Psoas muscle (tissue), 8 donors: ENCODE data around the gene CXCL8. TPM values are rescaled to one million over a fixed set of nuclear protein-coding genes. Genes with fewer than 3 reads are reported as not detected.

Source experiments
- ATAC-seq, 4 donors: fragments of 200-7000 bp; cut with Tn5 transposase; one replicate each; pipeline ENCODE4 v1.9.1; 2020; ENCODE audit warnings: moderate library complexity in 3 of 4, mild to moderate bottlenecking in 2 of 4
- DNase-seq, 2 donors: peaks; one replicate each; pipeline ENCODE4 v3.0.0-alpha.2; 2020
- H3K27ac ChIP-seq: fragments of 200-600 bp; one replicate; pipeline ENCODE4 v1.8.0; 2022
- H3K27me3 ChIP-seq, 3 donors: fragments of 200-600 bp in 1 of 3; one replicate each; pipeline versions ENCODE4 v1.6.1 to v1.8.0; 2013 to 2022; ENCODE audit warnings: low read length in 2 of 3, mild to moderate bottlenecking in 2 of 3, moderate library complexity in 1 of 3; ENCODE audit not compliant: insufficient read depth in 3 of 3
- H3K36me3 ChIP-seq, 2 donors: fragments of 200-600 bp in 1 of 2; one replicate each; pipeline versions ENCODE4 v1.6.1 to v1.8.0; 2013 to 2022; ENCODE audit warnings: low read depth in 1 of 2, mild to moderate bottlenecking in 1 of 2, moderate library complexity in 1 of 2; ENCODE audit not compliant: insufficient read depth in 1 of 2
- H3K4me1 ChIP-seq: fragments of 200-600 bp; one replicate; pipeline ENCODE4 v1.8.0; 2022
- H3K4me3 ChIP-seq: fragments of 200-600 bp; one replicate; pipeline ENCODE4 v1.8.0; 2022; ENCODE audit warnings: mild to moderate bottlenecking
- H3K9me3 ChIP-seq: fragments of 200-600 bp; one replicate; pipeline ENCODE4 v1.8.0; 2022
- WGBS, 3 donors: extraction: QIAGEN DNeasy Blood & Tissue Kit; methylation state at CpG; one replicate each; pipeline versions ENCODE4 v1.1.6 to v1.1.7; 2013; 5-methylcytosine and 5-hydroxymethylcytosine counted together
- intact Hi-C, 2 donors: fragments of 100-400 bp; cut with DNase I; formaldehyde crosslinking; loops; one replicate each; pipeline versions ENCODE4 v1.11.0 to v1.14.2; 2022
- polyA plus RNA-seq, 3 donors: library from polyadenylated mRNA; stranded (reverse); fragments of 200-250 nt; gene quantifications; one replicate each; pipeline ENCODE4 v1.2.3, GENCODE V29; 2013
- total RNA-seq, 4 donors: library from RNA; stranded (reverse); fragmentation: NEBNext Ultra II Directional in 2 of 4; extraction: Animal tissue kit (Norgen Biotek cat#: 25700) in 2 of 4; gene quantifications; one replicate each; pipeline versions ENCODE4 v1.2.1 to v1.2.4, GENCODE V29; 2021 to 2023
- TF ChIP-seq, protein P1 (sequence below): fragments of 200-600 bp; IDR thresholded peaks from one replicate; pipeline ENCODE4 v1.8.0; 2022; ENCODE audit warnings: antibody characterized with exemption
- donor health status: healthy with polysubstance abuse.
- donor health status: DM: no; HTN: no; CAD: no; lungs with moderate emphysema.
- donor health status: Bipolar disorder and iron deficiency.
- donor health status: healthy.
- donor health status: DM: yes; HTN: yes; CAD: no.
- donor health status: DM: no; HTN: no; CAD: no.
- donor health status: DM: no; HTN: no; CAD: no.
- donor health status: DM: yes; HTN: yes; CAD: no.

Gene CXCL8
- total and polyA plus RNA-seq, 7 donors: 0.21 to 8.1 (median 0.38) TPM; not detected in 1

DNA sequence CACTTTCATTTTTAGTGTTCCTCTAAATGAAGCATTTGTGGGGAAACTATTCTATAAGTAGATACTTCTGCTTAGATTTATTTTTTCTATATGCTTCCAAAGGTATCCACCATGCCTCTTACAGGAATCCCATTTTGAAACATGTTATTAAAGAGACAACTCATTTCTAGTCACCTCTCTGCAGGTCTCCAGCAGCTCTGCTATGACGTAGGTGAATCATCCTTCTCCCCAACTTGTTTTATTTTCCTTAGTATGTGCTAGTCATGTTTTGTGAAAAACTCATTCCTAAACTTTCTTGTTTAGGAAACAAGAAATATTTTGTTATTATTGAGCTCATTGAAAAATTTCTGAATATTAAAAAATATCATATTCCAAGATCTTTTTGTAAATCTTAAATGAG is 12.8 kb downstream of the CXCL8 start:
- Histone ChIP-seq H3K27me3 (no peaks in the 10 kb centered on the region), H3K27ac (no peak overlapping the region), H3K4me3 (no peak overlapping the region), H3K9me3 (no peaks in the 10 kb centered on the region), H3K4me1 (no peaks in the 10 kb centered on the region), H3K36me3 (no peaks in the 10 kb centered on the region)
- intact Hi-C loops: no loop called here
- TF ChIP-seq, protein P1, sequence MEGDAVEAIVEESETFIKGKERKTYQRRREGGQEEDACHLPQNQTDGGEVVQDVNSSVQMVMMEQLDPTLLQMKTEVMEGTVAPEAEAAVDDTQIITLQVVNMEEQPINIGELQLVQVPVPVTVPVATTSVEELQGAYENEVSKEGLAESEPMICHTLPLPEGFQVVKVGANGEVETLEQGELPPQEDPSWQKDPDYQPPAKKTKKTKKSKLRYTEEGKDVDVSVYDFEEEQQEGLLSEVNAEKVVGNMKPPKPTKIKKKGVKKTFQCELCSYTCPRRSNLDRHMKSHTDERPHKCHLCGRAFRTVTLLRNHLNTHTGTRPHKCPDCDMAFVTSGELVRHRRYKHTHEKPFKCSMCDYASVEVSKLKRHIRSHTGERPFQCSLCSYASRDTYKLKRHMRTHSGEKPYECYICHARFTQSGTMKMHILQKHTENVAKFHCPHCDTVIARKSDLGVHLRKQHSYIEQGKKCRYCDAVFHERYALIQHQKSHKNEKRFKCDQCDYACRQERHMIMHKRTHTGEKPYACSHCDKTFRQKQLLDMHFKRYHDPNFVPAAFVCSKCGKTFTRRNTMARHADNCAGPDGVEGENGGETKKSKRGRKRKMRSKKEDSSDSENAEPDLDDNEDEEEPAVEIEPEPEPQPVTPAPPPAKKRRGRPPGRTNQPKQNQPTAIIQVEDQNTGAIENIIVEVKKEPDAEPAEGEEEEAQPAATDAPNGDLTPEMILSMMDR: no peak
- no peak for ATAC-seq
- whole genome bisulfite sequencing, 3 donors: 80 to 90% (median 87%) methylated on average over 1 of the region's 1 CpG
- no peak for DNase-seq

DNA sequence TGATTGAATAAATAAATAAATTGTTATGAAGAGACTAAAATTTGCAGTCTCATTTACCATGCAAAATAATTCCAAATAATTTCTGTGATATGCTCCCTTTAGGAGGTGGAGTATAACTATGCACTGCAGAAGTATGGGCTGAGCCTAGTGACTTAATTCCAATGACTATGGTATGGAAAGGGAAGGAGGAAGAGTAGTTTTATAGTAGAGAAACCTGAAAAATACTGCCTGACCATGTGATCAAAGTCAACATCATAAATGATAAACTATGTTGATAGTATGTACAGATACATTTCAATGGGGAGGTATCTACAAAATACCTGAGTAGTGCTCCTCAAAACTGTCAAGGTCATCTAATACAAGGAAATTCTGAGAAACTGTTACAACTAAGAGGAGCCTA is 14.6 kb downstream of the CXCL8 start:
- DNase-seq: no peak
- Histone ChIP-seq H3K4me3 (no peak overlapping the region), H3K9me3 (no peaks in the 10 kb centered on the region), H3K27ac (no peak overlapping the region), H3K4me1 (no peaks in the 10 kb centered on the region), H3K36me3 (no peaks in the 10 kb centered on the region), H3K27me3 (no peaks in the 10 kb centered on the region)
- intact Hi-C loops: no loop called here
- TF ChIP-seq, protein P1: no peak
- ATAC-seq: no peak

DNA sequence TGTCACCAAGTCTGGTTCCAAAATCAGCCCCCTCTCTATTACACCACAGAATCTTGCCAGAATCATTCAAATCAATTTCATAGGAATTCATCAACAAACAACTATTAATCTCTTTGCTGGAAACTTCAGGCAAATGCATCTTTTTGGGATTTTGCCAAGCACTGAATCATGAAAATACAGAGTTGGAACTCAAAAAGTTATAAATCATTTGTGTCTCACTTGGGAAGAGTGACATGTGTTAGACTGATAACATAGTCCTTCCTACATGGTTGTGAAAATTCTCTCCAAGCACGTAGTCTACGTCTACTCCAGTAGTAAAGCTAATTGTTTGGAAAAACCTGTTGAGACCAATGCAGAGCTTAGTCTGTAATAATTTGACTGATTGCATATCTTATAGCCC is 19.0 kb downstream of the CXCL8 start:
- Histone ChIP-seq H3K4me3 (no peak overlapping the region), H3K4me1 (no peaks in the 10 kb centered on the region), H3K9me3 (no peaks in the 10 kb centered on the region), H3K27me3 (no peaks in the 10 kb centered on the region), H3K36me3 (no peaks in the 10 kb centered on the region), H3K27ac (no peak overlapping the region)
- TF ChIP-seq, protein P1: no peak
- intact Hi-C loops: no loop called here
- DNase-seq (no peak), ATAC-seq (no peak)
- 79 to 83% (median 80%) methylated on average over 2 of the region's 2 CpGs for WGBS, 3 donors

DNA sequence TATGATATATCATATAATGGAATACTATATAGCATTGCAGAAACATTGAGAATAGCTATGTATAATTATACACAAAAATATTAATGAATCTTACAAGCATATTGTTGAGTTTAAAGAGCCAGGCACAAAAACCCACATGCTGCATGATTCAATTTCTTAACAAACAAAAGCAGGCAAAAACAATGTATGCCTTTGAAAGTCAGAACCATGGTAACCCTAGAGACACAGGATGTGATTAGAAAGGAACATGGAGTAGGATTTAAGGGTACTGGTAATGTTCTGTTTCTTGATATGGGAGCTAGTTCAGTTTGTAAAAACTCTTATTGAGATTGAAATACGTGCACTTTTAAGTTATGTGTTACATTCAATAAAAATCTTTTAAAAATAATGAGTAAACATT is 21.5 kb downstream of the CXCL8 start:
- DNase-seq: no peak
- TF ChIP-seq, protein P1: no peak
- Histone ChIP-seq H3K36me3 (no peaks in the 10 kb centered on the region), H3K4me1 (no peaks in the 10 kb centered on the region), H3K9me3 (no peaks in the 10 kb centered on the region), H3K27ac (no peak overlapping the region), H3K27me3 (no peaks in the 10 kb centered on the region), H3K4me3 (no peak overlapping the region)
- intact Hi-C loops: no loop called here
- no peak for ATAC-seq
- 84 to 91% (median 89%) methylated on average over 1 of the region's 1 CpG for whole genome bisulfite sequencing, 3 donors

DNA sequence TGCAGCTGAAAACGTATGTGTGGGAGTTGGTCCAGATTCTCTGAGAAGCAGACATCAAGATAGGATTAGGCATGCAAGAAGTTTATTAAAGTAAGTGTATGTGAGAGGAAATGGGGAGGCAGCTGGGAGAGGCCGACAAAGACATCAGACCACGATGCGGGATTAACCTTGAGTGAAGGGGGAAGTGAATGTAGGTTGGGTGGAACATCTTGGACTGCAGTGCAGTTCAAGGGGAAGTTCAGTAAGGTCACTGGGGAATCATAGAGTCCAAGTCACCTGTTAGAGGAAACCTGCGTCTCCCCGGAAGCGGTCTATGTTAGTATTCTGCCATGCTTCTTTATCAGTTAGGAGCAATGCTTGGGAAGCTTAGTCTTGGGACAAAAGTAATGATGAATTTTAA is 22.0 kb downstream of the CXCL8 start:
- no peaks in the 10 kb centered on the region for H3K27me3 ChIP-seq
- DNase-seq (no peak), ATAC-seq (no peak)
- H3K4me1 ChIP-seq: no peaks in the 10 kb centered on the region
- no peak overlapping the region for H3K4me3 ChIP-seq
- intact Hi-C loops: no loop called here
- WGBS, 3 donors: 64 to 70% (median 66%) methylated on average over 7 of the region's 7 CpGs
- H3K27ac ChIP-seq: no peak overlapping the region
- TF ChIP-seq, protein P1: no peak
- H3K36me3 ChIP-seq: no peaks in the 10 kb centered on the region
- H3K9me3 ChIP-seq: no peaks in the 10 kb centered on the region
